ENCODE measurements around the gene CT47A1.

DNA sequence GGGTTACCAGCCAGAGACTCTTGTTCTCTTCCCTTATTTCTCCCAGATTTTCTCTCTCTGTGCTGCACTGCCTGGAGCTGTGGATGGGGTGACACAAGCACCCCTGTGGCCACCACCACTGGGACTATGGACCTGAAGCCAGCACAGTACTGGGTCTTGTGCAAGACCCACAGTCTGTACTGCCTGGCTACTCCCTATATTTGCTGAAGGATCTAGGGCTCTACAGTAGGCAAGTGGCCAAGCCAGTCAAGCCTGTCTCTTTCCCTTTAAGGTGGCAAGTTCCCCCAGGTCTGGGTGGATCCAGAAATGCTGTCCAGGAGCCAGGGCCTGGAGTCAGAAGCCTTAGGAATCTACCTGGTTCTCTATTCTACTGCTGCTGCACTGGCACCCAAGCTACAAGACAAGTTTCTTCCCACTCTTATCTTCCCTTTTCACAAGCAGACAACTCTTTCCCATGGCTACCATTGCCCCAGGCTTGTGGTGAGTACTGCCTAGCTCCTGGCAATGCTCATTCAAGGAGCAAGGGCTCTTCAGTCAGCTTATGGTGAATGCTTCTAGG lies 28.4 kb upstream of the CT47A1 start:
- no peak for TF ChIP-seq CTCF (IDR thresholded peaks at IDR 0.05; ENCODE audit: borderline replicate concordance, extremely low read depth, low read length, poor library complexity, severe bottlenecking)
- TF ChIP-seq EZH2 (IDR thresholded peaks at IDR 0.05; ENCODE audit: borderline replicate concordance, low read depth, low read length, severe bottlenecking): no peak
